ENCODE measurements around the gene MAST4. TPM values are rescaled to one million over a fixed set of nuclear protein-coding genes. Genes with fewer than 3 reads are reported as not detected.

MAST4 gene
- total and polyA plus RNA-seq, 2 donors (not counting 1 experiment from before 2014, with no cell fraction given) = 2.5 to 57.1 TPM

- H2AFZ ChIP-seq (ENCODE audit: insufficient read depth, low read depth, low read length, poor library complexity, severe bottlenecking) = no peak overlapping the region
- no peak overlapping the region for H3K4me2 ChIP-seq (replicated peaks; ENCODE audit: low read depth, low read length, poor library complexity, severe bottlenecking)
- no peaks in the 10 kb centered on the region for H3K4me1 ChIP-seq (ENCODE audit: control insufficient read depth in 2 of 2, insufficient read depth in 2 of 2, low read length in 2 of 2)
- Mint-ChIP-seq H3K27me3 (peaks cover 3% of the 10 kb centered on the region), H3K4me3 (no peak overlapping the region), H3K4me1 (no peaks in the 10 kb centered on the region), H3K27ac (no peak overlapping the region), H3K9me3 (ENCODE audit: insufficient read depth) (peaks cover 5% of the 10 kb centered on the region)
- no peak overlapping the region for H3K4me3 ChIP-seq (ENCODE audit: control extremely low read depth in 1 of 5, extremely low read depth in 1 of 5, insufficient read depth in 1 of 5, low read depth in 2 of 5, low read length in 4 of 5)
- no peak overlapping the region for H3K27ac ChIP-seq (ENCODE audit: low read length in 2 of 2)
- H3K79me2 ChIP-seq (ENCODE audit: control insufficient read depth, insufficient read depth, low read length) = no peaks in the 10 kb centered on the region
- peaks cover 0 to 4% (median 3%) of the 10 kb centered on the region in 3 donors for H3K9me3 ChIP-seq (ENCODE audit: control extremely low read depth in 1 of 3, control insufficient read depth in 2 of 3, insufficient read depth in 1 of 3, low read length in 2 of 3)
- ATAC-seq (ENCODE audit: low read depth) (no peak), DNase-seq (no peak)
- ChIA-PET POLR2A (no interaction called here), CTCF (no interaction called here)
- 100% methylated on average over 2 of the region's 2 CpGs for WGBS (ENCODE audit: insufficient coverage)
- no peaks in the 10 kb centered on the region for H3K27me3 ChIP-seq (replicated peaks in 1 of 4; ENCODE audit: control extremely low read depth in 1 of 4, control insufficient read depth in 3 of 4, insufficient read depth in 4 of 4, low read length in 3 of 4)
- H3K9ac ChIP-seq (ENCODE audit: low read length) = no peak overlapping the region
- intact Hi-C loops (cut with micrococcal nuclease) = no loop called here
- TF ChIP-seq EZH2 (IDR thresholded peaks at IDR 0.05; ENCODE audit: borderline replicate concordance, insufficient read depth, low read depth, low read length, poor library complexity, severe bottlenecking) = no peak
- no peak for TF ChIP-seq CTCF (IDR thresholded peaks at IDR 0.05)
- no peaks in the 10 kb centered on the region for H4K20me1 ChIP-seq (ENCODE audit: control insufficient read depth, insufficient read depth, low read length, poor library complexity, severe bottlenecking)
- no peaks in the 10 kb centered on the region for H3K36me3 ChIP-seq (replicated peaks in 1 of 2; ENCODE audit: control extremely low read depth in 1 of 2, control insufficient read depth in 1 of 2, extremely low read depth in 1 of 2, insufficient read depth in 2 of 2, low read length in 1 of 2)
These were observed 59.5 kb downstream of the MAST4 start for GRCh38 chr5:66655395-66656324.

GRCh38 chr5:66658516-66658915 is 62.3 kb downstream of the MAST4 start:
- ChIA-PET POLR2A (interaction anchor here (0.5 kb wide), 1 partner anchor 297 kb away, joined by 3 read pairs; no protein-coding TSS in a partner anchor), CTCF (interaction anchor here (0.9 to 2.2 kb wide), 4 partner anchors 107 to 352 kb away, joined by 3 to 13 read pairs (median 4); no protein-coding TSS in a partner anchor)
- H3K9me3 Mint-ChIP-seq (ENCODE audit: insufficient read depth) = no peaks in the 10 kb centered on the region
- intact Hi-C loops (cut with micrococcal nuclease) = loop anchor here (1.0 kb wide), 1 partner anchor 351 kb away; no protein-coding TSS in a partner anchor
- 91% methylated on average over 2 of the region's 2 CpGs for WGBS (ENCODE audit: insufficient coverage)
- DNase-seq (no peak), ATAC-seq (ENCODE audit: low read depth) (no peak)
- Histone ChIP-seq H3K9me3 (ENCODE audit: control extremely low read depth in 1 of 3, control insufficient read depth in 2 of 3, insufficient read depth in 1 of 3, low read length in 2 of 3) (no peaks in the 10 kb centered on the region), H4K20me1 (ENCODE audit: control insufficient read depth, insufficient read depth, low read length, poor library complexity, severe bottlenecking) (no peaks in the 10 kb centered on the region), H3K36me3 (replicated peaks in 1 of 2; ENCODE audit: control extremely low read depth in 1 of 2, control insufficient read depth in 1 of 2, extremely low read depth in 1 of 2, insufficient read depth in 2 of 2, low read length in 1 of 2) (no peaks in the 10 kb centered on the region), H3K4me2 (replicated peaks; ENCODE audit: low read depth, low read length, poor library complexity, severe bottlenecking) (no peak overlapping the region), H3K4me1 (ENCODE audit: control insufficient read depth in 2 of 2, insufficient read depth in 2 of 2, low read length in 2 of 2) (no peaks in the 10 kb centered on the region), H3K27ac (ENCODE audit: low read length in 2 of 2) (no peak overlapping the region), H3K79me2 (ENCODE audit: control insufficient read depth, insufficient read depth, low read length) (no peaks in the 10 kb centered on the region), H3K9ac (ENCODE audit: low read length) (no peak overlapping the region), H2AFZ (ENCODE audit: insufficient read depth, low read depth, low read length, poor library complexity, severe bottlenecking) (no peak overlapping the region), H3K27me3 (replicated peaks in 1 of 4; ENCODE audit: control extremely low read depth in 1 of 4, control insufficient read depth in 3 of 4, insufficient read depth in 4 of 4, low read length in 3 of 4) (no peaks in the 10 kb centered on the region), H3K4me3 (ENCODE audit: control extremely low read depth in 1 of 5, extremely low read depth in 1 of 5, insufficient read depth in 1 of 5, low read depth in 2 of 5, low read length in 4 of 5) (no peak overlapping the region)
- peaks cover 3% of the 10 kb centered on the region for H3K27me3 Mint-ChIP-seq
- no peak overlapping the region for H3K4me3 Mint-ChIP-seq
- H3K27ac Mint-ChIP-seq = no peak overlapping the region
- H3K4me1 Mint-ChIP-seq = no peaks in the 10 kb centered on the region
- no peak for TF ChIP-seq EZH2 (IDR thresholded peaks at IDR 0.05; ENCODE audit: borderline replicate concordance, insufficient read depth, low read depth, low read length, poor library complexity, severe bottlenecking)
- TF ChIP-seq CTCF (IDR thresholded peaks at IDR 0.05) = no peak

All from B cell (primary cell).